B cell (primary cell): ENCODE results near the gene GNA12.

Source experiments
- EZH2 ChIP-seq: IDR thresholded peaks from 2 replicates; pipeline ENCODE4 v1.6.1; 2012; ENCODE audit warnings: borderline replicate concordance, low read depth, mild to moderate bottlenecking, moderate library complexity, low read length; ENCODE audit not compliant: insufficient read depth, poor library complexity, severe bottlenecking
- TF ChIP-seq, protein P1 (sequence below): fragments of 200-600 bp; IDR thresholded peaks from one replicate; pipeline ENCODE4 v1.8.0; 2022; ENCODE audit warnings: antibody characterized with exemption, mild to moderate bottlenecking

DNA sequence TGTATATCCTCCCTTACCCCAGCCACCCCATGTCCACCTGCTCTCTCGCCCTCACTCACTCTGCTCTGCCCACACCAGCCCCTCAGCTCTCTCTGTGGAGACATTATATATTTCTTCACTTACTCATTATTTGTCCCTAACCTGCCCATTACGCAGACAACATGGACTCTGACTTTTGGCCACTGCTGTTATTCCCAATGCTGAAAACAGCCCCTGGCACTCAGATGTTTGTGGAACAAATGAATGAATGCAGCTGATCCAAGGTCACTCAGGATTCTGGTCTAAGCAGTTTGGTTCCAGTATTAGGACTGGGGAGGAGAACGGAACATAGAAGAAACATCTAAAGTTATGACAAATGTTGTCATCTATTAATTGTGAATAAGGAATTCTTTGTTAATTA lies 26.7 kb downstream of the GNA12 start:
- TF ChIP-seq, protein P1, sequence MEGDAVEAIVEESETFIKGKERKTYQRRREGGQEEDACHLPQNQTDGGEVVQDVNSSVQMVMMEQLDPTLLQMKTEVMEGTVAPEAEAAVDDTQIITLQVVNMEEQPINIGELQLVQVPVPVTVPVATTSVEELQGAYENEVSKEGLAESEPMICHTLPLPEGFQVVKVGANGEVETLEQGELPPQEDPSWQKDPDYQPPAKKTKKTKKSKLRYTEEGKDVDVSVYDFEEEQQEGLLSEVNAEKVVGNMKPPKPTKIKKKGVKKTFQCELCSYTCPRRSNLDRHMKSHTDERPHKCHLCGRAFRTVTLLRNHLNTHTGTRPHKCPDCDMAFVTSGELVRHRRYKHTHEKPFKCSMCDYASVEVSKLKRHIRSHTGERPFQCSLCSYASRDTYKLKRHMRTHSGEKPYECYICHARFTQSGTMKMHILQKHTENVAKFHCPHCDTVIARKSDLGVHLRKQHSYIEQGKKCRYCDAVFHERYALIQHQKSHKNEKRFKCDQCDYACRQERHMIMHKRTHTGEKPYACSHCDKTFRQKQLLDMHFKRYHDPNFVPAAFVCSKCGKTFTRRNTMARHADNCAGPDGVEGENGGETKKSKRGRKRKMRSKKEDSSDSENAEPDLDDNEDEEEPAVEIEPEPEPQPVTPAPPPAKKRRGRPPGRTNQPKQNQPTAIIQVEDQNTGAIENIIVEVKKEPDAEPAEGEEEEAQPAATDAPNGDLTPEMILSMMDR: no peak
- no peak for TF ChIP-seq EZH2
